ENCODE results near the gene AIG1. TPM values are rescaled to one million over a fixed set of nuclear protein-coding genes. Genes with fewer than 3 reads are reported as not detected.

AIG1 gene
- total and polyA plus RNA-seq, 2 of the 4 experiments (the other 2 are of a cell fraction): 21.3 to 27.1 TPM

DNA sequence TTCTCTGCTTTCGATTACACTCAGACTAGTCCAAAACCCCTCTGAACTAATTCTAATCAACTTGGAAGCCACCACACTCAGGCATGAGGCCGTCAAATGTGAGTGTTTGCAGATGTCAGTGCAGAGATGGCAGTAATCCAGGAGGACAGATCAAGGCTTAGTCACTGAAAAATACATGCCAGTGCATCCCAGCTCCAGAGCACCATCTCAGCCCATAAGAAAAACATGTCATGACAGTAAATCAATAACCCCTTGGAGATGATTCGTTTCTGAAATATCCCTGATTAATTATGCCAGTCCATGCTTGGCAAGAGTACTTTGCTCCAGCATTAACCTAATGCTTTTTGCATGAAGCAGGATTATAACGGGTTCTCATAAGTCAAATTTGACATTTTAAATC lies 210.3 kb downstream of the AIG1 start:
- intact Hi-C loops (cut with micrococcal nuclease): no loop called here

More for the DNA sequence above, 210.3 kb downstream of the AIG1 start:
- no peak overlapping the region for H3K14ac ChIP-seq (replicated peaks; ENCODE audit: low read depth, low read length)
- H2BK5ac ChIP-seq (ENCODE audit: low read depth, low read length, poor library complexity, severe bottlenecking): no peak overlapping the region
- no peaks in the 10 kb centered on the region for H3K36me3 ChIP-seq (ENCODE audit: control insufficient read depth, insufficient read depth, low read length)
- ATAC-seq (ENCODE audit: low read depth) (peak; percentile 78), DNase-seq (peak; percentile 82)
- H4K91ac ChIP-seq (ENCODE audit: insufficient read depth, low read depth, low read length): no peak overlapping the region
- no peak overlapping the region for H2AK5ac ChIP-seq (ENCODE audit: low read depth, low read length)
- in situ Hi-C loops (cut with MboI; ENCODE audit: low sequenced_read_pairs): no loop called here
- H3K9me3 ChIP-seq (ENCODE audit: control insufficient read depth, insufficient read depth, low read length): no peaks in the 10 kb centered on the region
- no peak overlapping the region for H2BK15ac ChIP-seq (ENCODE audit: low read depth, low read length)
- no peak overlapping the region for H4K5ac ChIP-seq (ENCODE audit: low read depth, low read length)
- peak overlapping the region; percentile 11; the same call in 1 of the 2 replicates for H3K4me2 ChIP-seq (ENCODE audit: low read depth, low read length)
- H4K20me1 ChIP-seq (ENCODE audit: insufficient read depth, low read length): no peaks in the 10 kb centered on the region; the same call in 1 of the 2 replicates
- H2AFZ ChIP-seq (replicated peaks; ENCODE audit: low read length, poor library complexity): no peak overlapping the region
- H3K27ac ChIP-seq (ENCODE audit: insufficient read depth, low read length): no peak overlapping the region
- WGBS, 2 experiments (ENCODE audit: extremely low coverage in 2 of 2, insufficient read length in 1 of 2): no CpG with 5 or more reads among the region's 4 CpGs
- peaks cover 5% of the 10 kb centered on the region for H3K9me1 ChIP-seq (ENCODE audit: insufficient read depth, low read length)
- BruUV-seq (replicated peaks): no TSS peak
- H3K18ac ChIP-seq (ENCODE audit: low read depth, low read length): no peak overlapping the region
- dilution Hi-C loops (cut with HindIII; ENCODE audit: low sequenced_read_pairs, unreplicated experiment): no loop called here
- peaks cover 2% of the 10 kb centered on the region; the same call in 1 of the 2 replicates for H3K4me1 ChIP-seq (ENCODE audit: control insufficient read depth, insufficient read depth, low read length)
- no peaks in the 10 kb centered on the region for H3K79me1 ChIP-seq (ENCODE audit: low read depth in 1 of 2, low read length in 2 of 2)
- TF ChIP-seq, protein P1, sequence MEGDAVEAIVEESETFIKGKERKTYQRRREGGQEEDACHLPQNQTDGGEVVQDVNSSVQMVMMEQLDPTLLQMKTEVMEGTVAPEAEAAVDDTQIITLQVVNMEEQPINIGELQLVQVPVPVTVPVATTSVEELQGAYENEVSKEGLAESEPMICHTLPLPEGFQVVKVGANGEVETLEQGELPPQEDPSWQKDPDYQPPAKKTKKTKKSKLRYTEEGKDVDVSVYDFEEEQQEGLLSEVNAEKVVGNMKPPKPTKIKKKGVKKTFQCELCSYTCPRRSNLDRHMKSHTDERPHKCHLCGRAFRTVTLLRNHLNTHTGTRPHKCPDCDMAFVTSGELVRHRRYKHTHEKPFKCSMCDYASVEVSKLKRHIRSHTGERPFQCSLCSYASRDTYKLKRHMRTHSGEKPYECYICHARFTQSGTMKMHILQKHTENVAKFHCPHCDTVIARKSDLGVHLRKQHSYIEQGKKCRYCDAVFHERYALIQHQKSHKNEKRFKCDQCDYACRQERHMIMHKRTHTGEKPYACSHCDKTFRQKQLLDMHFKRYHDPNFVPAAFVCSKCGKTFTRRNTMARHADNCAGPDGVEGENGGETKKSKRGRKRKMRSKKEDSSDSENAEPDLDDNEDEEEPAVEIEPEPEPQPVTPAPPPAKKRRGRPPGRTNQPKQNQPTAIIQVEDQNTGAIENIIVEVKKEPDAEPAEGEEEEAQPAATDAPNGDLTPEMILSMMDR (conservative IDR thresholded peaks at IDR 0.05; ENCODE audit: low read depth, low read length): no peak
- TF ChIP-seq BHLHE40 (IDR thresholded peaks at IDR 0.05; ENCODE audit: low read depth, low read length): 0 out of 2 replicates have a peak, but pooled peaks have one; percentile 14
- TF ChIP-seq RFX5 (IDR thresholded peaks at IDR 0.05; ENCODE audit: low read depth, low read length): no peak
- H3K9ac ChIP-seq (ENCODE audit: low read depth, low read length): no peak overlapping the region
- no peak overlapping the region for H3K56ac ChIP-seq (ENCODE audit: extremely low read depth, insufficient read depth, low read length)
- no peak overlapping the region for H3K4me3 ChIP-seq (ENCODE audit: insufficient read depth, low read depth, low read length)
- H3K4ac ChIP-seq (ENCODE audit: low read depth, low read length): no peak overlapping the region
- H3K27me3 ChIP-seq (ENCODE audit: control insufficient read depth, insufficient read depth, low read length): no peaks in the 10 kb centered on the region
- no peak overlapping the region for H4K8ac ChIP-seq (ENCODE audit: low read depth in 2 of 2, low read length in 2 of 2)
- H3K23ac ChIP-seq (ENCODE audit: low read depth, low read length): no peak overlapping the region
- H2BK120ac ChIP-seq (ENCODE audit: low read depth, low read length): no peak overlapping the region
- no peak overlapping the region for H2BK20ac ChIP-seq (ENCODE audit: low read depth, low read length)
- POLR2A ChIA-PET (ENCODE audit: unreplicated experiment): no interaction called here
- H2AK9ac ChIP-seq (replicated peaks; ENCODE audit: low read depth, low read length, poor library complexity): no peak overlapping the region
- CTCF ChIA-PET: interaction anchor here (1.0 kb wide), 1 partner anchor 10 kb away, joined by 3 read pairs; no protein-coding TSS in a partner anchor
